ENCODE results near the gene SMCO1. TPM values are rescaled to one million over a fixed set of nuclear protein-coding genes. Genes with fewer than 3 reads are reported as not detected.
"Not testable (repeated sequence)": the region's sequence is repeated elsewhere in the genome, so short reads cannot be mapped to it uniquely, and the experiment has no call there.

The SMCO1 gene
- total and polyA plus RNA-seq, 8 donors: 0.05 TPM; not detected in 7

DNA sequence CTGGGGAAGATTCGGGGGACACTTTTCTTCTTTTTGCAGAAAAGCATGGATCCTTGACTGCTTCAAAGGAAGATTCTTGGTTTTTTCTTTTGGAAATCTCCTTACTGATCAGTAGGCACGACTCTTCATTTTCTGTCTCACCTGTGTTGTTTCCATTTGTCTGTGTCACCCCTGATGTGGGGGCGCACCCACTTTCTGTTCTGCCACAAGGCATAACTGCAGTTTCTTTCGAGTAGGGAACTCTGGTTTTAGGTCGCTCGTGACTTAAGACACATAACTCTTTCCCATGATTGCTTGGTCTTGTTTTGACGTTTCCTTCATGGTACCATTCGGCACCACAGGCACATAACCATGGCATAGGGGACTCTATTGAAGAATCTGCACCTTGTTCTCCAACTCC lies 42.9 kb downstream of the SMCO1 start:
- no peaks in the 10 kb centered on the region for H3K27me3 ChIP-seq
- ATAC-seq (no peak), FAIRE-seq (no peak), DNase-seq (no peak)
- TF ChIP-seq, protein P1, sequence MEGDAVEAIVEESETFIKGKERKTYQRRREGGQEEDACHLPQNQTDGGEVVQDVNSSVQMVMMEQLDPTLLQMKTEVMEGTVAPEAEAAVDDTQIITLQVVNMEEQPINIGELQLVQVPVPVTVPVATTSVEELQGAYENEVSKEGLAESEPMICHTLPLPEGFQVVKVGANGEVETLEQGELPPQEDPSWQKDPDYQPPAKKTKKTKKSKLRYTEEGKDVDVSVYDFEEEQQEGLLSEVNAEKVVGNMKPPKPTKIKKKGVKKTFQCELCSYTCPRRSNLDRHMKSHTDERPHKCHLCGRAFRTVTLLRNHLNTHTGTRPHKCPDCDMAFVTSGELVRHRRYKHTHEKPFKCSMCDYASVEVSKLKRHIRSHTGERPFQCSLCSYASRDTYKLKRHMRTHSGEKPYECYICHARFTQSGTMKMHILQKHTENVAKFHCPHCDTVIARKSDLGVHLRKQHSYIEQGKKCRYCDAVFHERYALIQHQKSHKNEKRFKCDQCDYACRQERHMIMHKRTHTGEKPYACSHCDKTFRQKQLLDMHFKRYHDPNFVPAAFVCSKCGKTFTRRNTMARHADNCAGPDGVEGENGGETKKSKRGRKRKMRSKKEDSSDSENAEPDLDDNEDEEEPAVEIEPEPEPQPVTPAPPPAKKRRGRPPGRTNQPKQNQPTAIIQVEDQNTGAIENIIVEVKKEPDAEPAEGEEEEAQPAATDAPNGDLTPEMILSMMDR (IDR thresholded peaks at IDR 0.05): no peak
- H3K4me1 ChIP-seq: no peaks in the 10 kb centered on the region
- no peaks in the 10 kb centered on the region for H3K9me3 ChIP-seq
- H3K27ac ChIP-seq: no peak overlapping the region
- H3K4me3 ChIP-seq: no peak overlapping the region
- intact Hi-C loops (cut with DNase I): no loop called here
- peaks cover 0 to 20% (median 10%) of the 10 kb centered on the region in 3 donors for H3K36me3 ChIP-seq
- WGBS, 2 donors: 90 to 96% methylated on average over 8 of the region's 8 CpGs

DNA sequence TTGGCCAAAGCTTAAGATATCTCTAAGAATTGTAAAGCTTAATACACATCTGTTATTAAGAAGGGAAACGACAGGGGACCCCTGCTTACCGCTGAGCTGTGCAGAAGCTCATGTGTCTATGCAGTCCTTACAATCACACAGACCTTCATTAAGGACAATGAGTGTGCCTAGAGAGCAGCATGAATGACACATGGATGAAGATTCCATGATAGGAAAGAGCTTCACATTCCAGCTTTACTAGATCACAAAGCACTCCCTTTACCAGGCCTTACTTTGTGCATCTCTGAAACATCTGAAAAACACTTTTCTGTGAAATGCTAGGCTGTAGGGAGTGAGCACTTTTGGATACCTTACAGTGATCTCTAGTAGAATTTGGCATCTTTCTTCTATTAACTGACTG lies 43.6 kb downstream of the SMCO1 start:
- FAIRE-seq (no peak), DNase-seq (no peak), ATAC-seq (no peak)
- peaks cover 0 to 20% (median 10%) of the 10 kb centered on the region in 3 donors for H3K36me3 ChIP-seq
- intact Hi-C loops (cut with DNase I): no loop called here
- no peaks in the 10 kb centered on the region for H3K27me3 ChIP-seq
- 87 to 90% methylated on average over 2 of the region's 2 CpGs for WGBS, 2 donors
- H3K27ac ChIP-seq: no peak overlapping the region
- no peaks in the 10 kb centered on the region for H3K4me1 ChIP-seq
- TF ChIP-seq, protein P1 (IDR thresholded peaks at IDR 0.05): no peak
- no peak overlapping the region for H3K4me3 ChIP-seq
- H3K9me3 ChIP-seq: no peaks in the 10 kb centered on the region

DNA sequence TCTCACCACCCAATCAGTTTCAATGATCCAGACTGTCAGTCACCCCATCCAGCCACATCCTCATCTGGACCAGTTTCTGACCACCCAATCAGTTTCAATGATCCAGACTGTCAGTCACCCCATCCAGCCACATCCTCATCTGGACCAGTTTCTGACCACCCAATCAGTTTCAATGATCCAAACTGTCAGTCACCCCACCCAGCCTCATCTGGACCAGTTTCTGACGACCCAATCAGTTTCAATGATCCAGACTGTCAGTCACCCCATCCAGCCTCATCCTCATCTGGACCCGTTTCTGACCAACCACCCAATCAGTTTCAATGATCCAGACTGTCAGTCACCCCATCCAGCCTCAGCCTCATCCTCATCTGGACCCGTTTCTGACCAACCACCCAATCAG lies 45.0 kb downstream of the SMCO1 start:
- 92 to 96% methylated on average over 3 of the region's 3 CpGs for WGBS, 2 donors
- H3K9me3 ChIP-seq; H3K4me1 ChIP-seq; H3K4me3 ChIP-seq; H3K27me3 ChIP-seq; H3K27ac ChIP-seq; intact Hi-C loops (cut with DNase I); FAIRE-seq; ATAC-seq; DNase-seq: not testable (repeated sequence)
- H3K36me3 ChIP-seq: peaks cover 0 to 20% (median 10%) of the 10 kb centered on the region in 3 donors

DNA sequence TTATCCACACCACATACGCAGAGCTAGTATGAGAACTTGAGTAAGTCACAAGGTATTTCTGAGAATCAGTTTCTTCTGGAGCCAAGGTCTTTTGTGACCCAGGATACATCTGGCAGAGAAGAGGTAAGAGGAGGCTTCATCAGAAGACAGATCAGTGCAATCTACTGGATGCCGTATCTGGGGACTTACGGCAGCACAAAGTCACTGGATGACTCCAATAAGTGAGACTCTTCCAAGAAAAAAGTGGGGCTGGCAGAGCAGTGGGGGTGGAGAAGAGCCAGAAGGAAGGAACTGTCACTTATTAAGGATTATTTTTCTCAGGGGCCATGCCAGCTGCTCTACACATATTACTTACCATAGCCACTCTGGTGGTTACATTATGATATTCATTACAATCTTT lies 51.3 kb downstream of the SMCO1 start:
- intact Hi-C loops (cut with DNase I): no loop called here
- no peaks in the 10 kb centered on the region for H3K36me3 ChIP-seq
- no peak overlapping the region for H3K27ac ChIP-seq
- FAIRE-seq: no peak
- no peaks in the 10 kb centered on the region for H3K9me3 ChIP-seq
- no peaks in the 10 kb centered on the region for H3K4me1 ChIP-seq
- no peak for ATAC-seq
- TF ChIP-seq, protein P1 (IDR thresholded peaks at IDR 0.05): no peak
- H3K4me3 ChIP-seq: no peak overlapping the region
- DNase-seq: no peak
- WGBS, 2 donors: 98 to 99% methylated on average over 3 of the region's 3 CpGs
- H3K27me3 ChIP-seq: no peaks in the 10 kb centered on the region

DNA sequence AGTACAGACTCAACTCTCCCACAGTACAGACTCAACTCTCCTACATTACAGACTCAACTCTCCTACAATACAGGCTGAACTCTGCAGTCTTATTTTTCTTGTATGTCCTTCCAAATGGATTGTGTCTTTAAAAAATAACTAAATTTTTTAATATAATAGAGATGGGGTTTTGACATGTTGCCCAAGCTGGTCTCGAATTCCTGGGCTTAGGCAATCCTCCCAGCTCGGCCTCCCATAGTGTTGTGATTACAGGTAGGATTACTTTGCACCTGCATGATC lies 51.7 kb downstream of the SMCO1 start:
- Histone ChIP-seq H3K27ac (no peak overlapping the region), H3K4me1 (no peaks in the 10 kb centered on the region), H3K27me3 (no peaks in the 10 kb centered on the region), H3K9me3 (no peaks in the 10 kb centered on the region), H3K36me3 (no peaks in the 10 kb centered on the region), H3K4me3 (no peak overlapping the region)
- DNase-seq: no peak
- no peak for ATAC-seq
- FAIRE-seq: no peak
- intact Hi-C loops (cut with DNase I): no loop called here
- 96 to 98% methylated on average over 2 of the region's 2 CpGs for WGBS, 2 donors
- TF ChIP-seq, protein P1 (IDR thresholded peaks at IDR 0.05): no peak

DNA sequence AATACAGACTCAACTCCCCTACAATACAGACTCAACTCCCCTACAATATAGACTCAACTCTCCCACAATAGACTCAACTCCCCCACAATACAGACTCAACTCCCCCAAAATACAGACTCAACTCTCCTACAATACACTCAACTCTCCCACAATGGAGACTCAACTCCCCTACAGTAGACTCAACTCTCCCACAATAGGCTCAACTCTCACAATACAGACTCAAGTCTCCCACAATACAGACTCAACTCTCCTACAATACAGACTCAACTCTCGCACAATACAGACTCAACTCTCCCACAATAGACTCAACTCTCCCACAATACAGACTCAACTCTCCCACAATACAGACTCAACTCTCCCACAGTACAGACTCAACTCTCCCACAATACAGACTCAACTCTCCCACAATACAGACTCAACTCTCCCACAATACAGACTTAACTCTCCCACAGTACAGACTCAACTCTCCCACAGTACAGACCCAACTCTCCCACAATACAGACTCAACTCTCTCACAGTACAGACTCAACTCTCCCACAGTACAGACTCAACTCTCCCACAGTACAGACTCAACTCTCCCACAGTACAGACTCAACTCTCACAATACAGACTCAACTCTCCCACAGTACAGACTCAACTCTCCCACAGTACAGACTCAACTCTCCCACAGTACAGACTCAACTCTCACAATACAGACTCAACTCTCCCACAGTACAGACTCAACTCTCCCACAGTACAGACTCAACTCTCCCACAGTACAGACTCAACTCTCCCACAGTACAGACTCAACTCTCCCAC lies 52.3 kb downstream of the SMCO1 start:
- not testable (repeated sequence) for ATAC-seq, FAIRE-seq

More for the DNA sequence above, 52.3 kb downstream of the SMCO1 start:
- H3K9me3 ChIP-seq; H3K27me3 ChIP-seq; intact Hi-C loops (cut with DNase I); H3K4me1 ChIP-seq; DNase-seq; H3K4me3 ChIP-seq; H3K36me3 ChIP-seq; H3K27ac ChIP-seq: not testable (repeated sequence)
- 97 to 99% methylated on average over 1 of the region's 1 CpG for WGBS, 2 donors

Measured in pancreas (tissue), 10 donors.